ENCODE data around the gene DGKD.

Gene DGKD

GRCh38 chr2:233519787-233520611, 165.7 kb downstream of the DGKD start:
- no peak for TF ChIP-seq CTCF (IDR thresholded peaks at IDR 0.05; ENCODE audit: extremely low read depth, missing control alignments)
- peak; percentile 18 for DNase-seq (ENCODE audit: low spot score)

Data from GM20000 (cell line).